Hepatocyte (in vitro differentiated cells): ENCODE data around the gene NXPH4. TPM values are rescaled to one million over a fixed set of nuclear protein-coding genes. Genes with fewer than 3 reads are reported as not detected.

Experiments
- DNase-seq: peaks from one replicate; pipeline ENCODE4 v3.0.0-alpha.2; 2016; ENCODE audit warnings: low spot score
- H2AFZ ChIP-seq: fragments of 200-600 bp; sonication (generic); 2 replicates; pipeline ENCODE4 v1.6.0; 2016; ENCODE audit warnings: antibody characterized with exemption, mild to moderate bottlenecking
- H3K27ac ChIP-seq: fragments of 200-600 bp; sonication (generic); 2 replicates; pipeline ENCODE4 v1.5.1; 2016; ENCODE audit warnings: mild to moderate bottlenecking
- H3K27me3 ChIP-seq: fragments of 200-600 bp; sonication (generic); 2 replicates; pipeline ENCODE4 v1.6.1; 2016
- H3K36me3 ChIP-seq: fragments of 200-600 bp; sonication (generic); replicated peaks from 2 replicates; pipeline ENCODE4 v1.5.1; 2016; ENCODE audit warnings: low read depth; ENCODE audit not compliant: insufficient read depth
- H3K4me1 ChIP-seq: fragments of 200-600 bp; sonication (generic); 2 replicates; pipeline ENCODE4 v1.5.1; 2016; ENCODE audit warnings: mild to moderate bottlenecking, moderate library complexity; ENCODE audit not compliant: insufficient read depth
- H3K4me2 ChIP-seq: fragments of 200-600 bp; sonication (generic); 2 replicates; pipeline ENCODE4 v1.6.0; 2016
- H3K4me3 ChIP-seq: fragments of 200-600 bp; sonication (generic); 2 replicates; pipeline ENCODE4 v1.5.1; 2016; ENCODE audit warnings: mild to moderate bottlenecking
- H3K79me2 ChIP-seq: fragments of 200-600 bp; sonication (generic); 2 replicates; pipeline ENCODE4 v1.6.0; 2017; ENCODE audit warnings: mild to moderate bottlenecking
- H3K9me2 ChIP-seq: fragments of 200-600 bp; sonication (generic); replicated peaks from 2 replicates; pipeline ENCODE4 v1.6.0; 2017; ENCODE audit warnings: mild to moderate bottlenecking; ENCODE audit not compliant: insufficient read depth
- H3K9me3 ChIP-seq: fragments of 200-600 bp; sonication (generic); 2 replicates; pipeline ENCODE4 v1.5.1; 2016; ENCODE audit warnings: low read depth, mild to moderate bottlenecking
- H4K20me1 ChIP-seq: fragments of 200-600 bp; sonication (generic); 2 replicates; pipeline ENCODE4 v1.6.0; 2016; ENCODE audit warnings: mild to moderate bottlenecking; ENCODE audit not compliant: insufficient read depth, poor library complexity, severe bottlenecking
- CTCF ChIP-seq: fragments of 200-600 bp; sonication (generic); IDR thresholded peaks from 2 replicates; pipeline ENCODE4 v1.5.1; 2016; ENCODE audit warnings: antibody characterized with exemption, mild to moderate bottlenecking; ENCODE audit not compliant: poor library complexity
- EZH2 ChIP-seq: fragments of 200-600 bp; sonication (generic); IDR thresholded peaks from 2 replicates; pipeline ENCODE4 v1.6.1; 2016; ENCODE audit warnings: antibody characterized with exemption, mild to moderate bottlenecking, borderline replicate concordance
- EZH2phosphoT487 ChIP-seq: fragments of 200-600 bp; sonication (generic); IDR thresholded peaks from one replicate; pipeline ENCODE4 v1.6.1; 2018; ENCODE audit warnings: antibody characterized with exemption, mild to moderate bottlenecking, low read depth, moderate library complexity; ENCODE audit not compliant: unreplicated experiment, severe bottlenecking
- WGBS: methylation state at CpG from one replicate; pipeline ENCODE4 v1.1.6; 2016; ENCODE audit warnings: low lambda C conversion rate; ENCODE audit errors: missing lambda C conversion rate; 5-methylcytosine and 5-hydroxymethylcytosine counted together
- polyA plus RNA-seq: library from polyadenylated mRNA; unstranded; fragments of >200 nt; fragmentation: Nextera tagmentation; extraction: Ambion mirVana; gene quantifications from 2 replicates; pipeline ENCODE4 v1.2.1, GENCODE V29; 2016
- total RNA-seq: library from RNA; depleted of rRNA; stranded (reverse); fragments of >200 nt; gene quantifications from 2 replicates; pipeline ENCODE4 v1.2.3, GENCODE V29; 2014

The NXPH4 gene
- total and polyA plus RNA-seq, 2 experiments from 2014 or later = 1.1 to 3.3 TPM

GRCh38 chr12:57268264-57268663 lies 51.7 kb downstream of the NXPH4 start:
- no peak overlapping the region for H2AFZ ChIP-seq
- DNase-seq = no peak
- H3K9me3 ChIP-seq = no peaks in the 10 kb centered on the region
- peaks cover 3% of the 10 kb centered on the region for H3K36me3 ChIP-seq
- H3K4me1 ChIP-seq = no peaks in the 10 kb centered on the region
- H3K27ac ChIP-seq = no peak overlapping the region
- no peaks in the 10 kb centered on the region for H3K79me2 ChIP-seq
- no peak overlapping the region for H3K4me3 ChIP-seq
- no peaks in the 10 kb centered on the region for H4K20me1 ChIP-seq
- WGBS = 95% methylated on average over 7 of the region's 7 CpGs
- TF ChIP-seq CTCF (no peak), EZH2phosphoT487 (no peak), EZH2 (no peak)
- H3K27me3 ChIP-seq = no peaks in the 10 kb centered on the region
- H3K4me2 ChIP-seq = no peak overlapping the region
- H3K9me2 ChIP-seq = no peaks in the 10 kb centered on the region

GRCh38 chr12:57270966-57271470 lies 54.4 kb downstream of the NXPH4 start:
- Histone ChIP-seq H3K27ac (no peak overlapping the region), H3K9me2 (no peaks in the 10 kb centered on the region), H3K4me2 (no peak overlapping the region), H3K4me1 (no peaks in the 10 kb centered on the region), H3K4me3 (no peak overlapping the region), H3K27me3 (no peaks in the 10 kb centered on the region), H2AFZ (no peak overlapping the region), H3K9me3 (no peaks in the 10 kb centered on the region), H3K79me2 (no peaks in the 10 kb centered on the region), H3K36me3 (peaks cover 3% of the 10 kb centered on the region), H4K20me1 (no peaks in the 10 kb centered on the region)
- 100% methylated on average over 1 of the region's 1 CpG for WGBS
- TF ChIP-seq CTCF (no peak), EZH2phosphoT487 (no peak), EZH2 (no peak)
- no peak for DNase-seq

- Histone ChIP-seq H4K20me1 (no peaks in the 10 kb centered on the region), H3K4me3 (no peak overlapping the region), H3K79me2 (no peaks in the 10 kb centered on the region), H3K27me3 (no peaks in the 10 kb centered on the region), H3K4me2 (no peak overlapping the region), H3K9me3 (no peaks in the 10 kb centered on the region), H3K9me2 (no peaks in the 10 kb centered on the region), H2AFZ (no peak overlapping the region), H3K27ac (no peak overlapping the region), H3K36me3 (no peaks in the 10 kb centered on the region), H3K4me1 (no peaks in the 10 kb centered on the region)
- 65% methylated on average over 6 of the region's 7 CpGs for WGBS
- TF ChIP-seq CTCF = no peak
- no peak for TF ChIP-seq EZH2phosphoT487
- TF ChIP-seq EZH2 = no peak
- no peak for DNase-seq
Observed at GRCh38 chr12:57272337-57273151, 56.0 kb downstream of the NXPH4 start.
